HepG2 (cell line): ENCODE data around the gene APC2. TPM values are rescaled to one million over a fixed set of nuclear protein-coding genes. Genes with fewer than 3 reads are reported as not detected.
A peak's percentile ranks its signal among the peaks of the same experiment; 100 is the strongest.

Experiments
- CREM ChIP-seq, 2 experiments: sonication (generic) in 1 of 2; formaldehyde crosslinking in 1 of 2; IDR thresholded peaks; 2 replicates each; pipeline versions ENCODE4 v1.4.0 to v1.6.1; 2016 to 2020; ENCODE audit warnings: antibody characterized with exemption in 1 of 2, mild to moderate bottlenecking in 1 of 2, missing genetic modification reagents in 1 of 2
- KDM1A ChIP-seq: IDR thresholded peaks from 2 replicates; pipeline ENCODE4 v1.6.1; 2016; ENCODE audit warnings: missing compliant biosample characterization
- KLF12 ChIP-seq: sonication (generic); formaldehyde crosslinking; IDR thresholded peaks from 2 replicates; pipeline ENCODE4 v1.4.0; 2020; ENCODE audit warnings: missing genetic modification reagents, borderline replicate concordance
- LCORL ChIP-seq, 2 experiments: fragments of 450-650 bp in 1 of 2; sonication (generic) in 1 of 2; formaldehyde crosslinking in 1 of 2; IDR thresholded peaks; 2 replicates each; pipeline versions ENCODE4 v1.5.0 to v1.6.1; 2017 to 2020; ENCODE audit warnings: antibody characterized with exemption in 1 of 2, missing genetic modification reagents in 1 of 2
- MAFG ChIP-seq: sonication (generic); formaldehyde crosslinking; IDR thresholded peaks from 2 replicates; pipeline ENCODE4 v1.5.1; 2020; ENCODE audit warnings: mild to moderate bottlenecking, missing genetic modification reagents
- MEF2D ChIP-seq: sonication (generic); formaldehyde crosslinking; IDR thresholded peaks from 2 replicates; pipeline ENCODE4 v1.5.1; 2020; ENCODE audit warnings: mild to moderate bottlenecking, missing genetic modification reagents
- MXD4 ChIP-seq: IDR thresholded peaks from 2 replicates; pipeline ENCODE4 v1.6.1; 2016; ENCODE audit warnings: mild to moderate bottlenecking, missing biosample characterization, missing genetic modification reagents
- NKX3-1 ChIP-seq: sonication (generic); formaldehyde crosslinking; IDR thresholded peaks from 2 replicates; pipeline ENCODE4 v1.5.0; 2020; ENCODE audit warnings: missing genetic modification reagents
- NR1H2 ChIP-seq: sonication (generic); formaldehyde crosslinking; IDR thresholded peaks from 2 replicates; pipeline ENCODE4 v1.8.1; 2022; ENCODE audit warnings: low read depth, missing genetic modification reagents, borderline replicate concordance
- PHF20 ChIP-seq: sonication (generic); formaldehyde crosslinking; IDR thresholded peaks from 2 replicates; pipeline ENCODE4 v1.5.0; 2020; ENCODE audit warnings: mild to moderate bottlenecking, missing genetic modification reagents
- POGZ ChIP-seq: sonication (generic); formaldehyde crosslinking; IDR thresholded peaks from 2 replicates; pipeline ENCODE4 v1.4.0; 2020; ENCODE audit warnings: mild to moderate bottlenecking, missing genetic modification reagents
- RBFOX2 ChIP-seq: fragments of 200-400 bp; formaldehyde crosslinking; IDR thresholded peaks from 2 replicates; pipeline ENCODE4 v1.6.1; 2017; ENCODE audit warnings: low read depth, mild to moderate bottlenecking, low read length
- TARDBP ChIP-seq: sonication (generic); formaldehyde crosslinking; IDR thresholded peaks from 2 replicates; pipeline ENCODE4 v1.8.0; 2022; ENCODE audit warnings: mild to moderate bottlenecking, missing genetic modification reagents
- ZNF101 ChIP-seq: sonication (generic); formaldehyde crosslinking; IDR thresholded peaks from 2 replicates; pipeline ENCODE4 v1.4.0; 2020; ENCODE audit warnings: mild to moderate bottlenecking, low read depth, missing genetic modification reagents, borderline replicate concordance
- ZNF251 ChIP-seq: sonication (generic); formaldehyde crosslinking; IDR thresholded peaks from 2 replicates; pipeline ENCODE4 v1.9.0; 2021; ENCODE audit warnings: mild to moderate bottlenecking, missing genetic modification reagents
- ZNF333 ChIP-seq: sonication (generic); formaldehyde crosslinking; IDR thresholded peaks from 2 replicates; pipeline ENCODE4 v1.4.0; 2020; ENCODE audit warnings: mild to moderate bottlenecking, missing genetic modification reagents, borderline replicate concordance
- ZNF337 ChIP-seq: sonication (generic); formaldehyde crosslinking; IDR thresholded peaks from 2 replicates; pipeline ENCODE4 v1.5.1; 2020; ENCODE audit warnings: missing genetic modification reagents, low read depth, mild to moderate bottlenecking, borderline replicate concordance
- ZNF34 ChIP-seq: sonication (generic); formaldehyde crosslinking; IDR thresholded peaks from 2 replicates; pipeline ENCODE4 v1.4.0; 2020; ENCODE audit warnings: mild to moderate bottlenecking, missing genetic modification reagents, borderline replicate concordance
- ZNF382 ChIP-seq: sonication (generic); formaldehyde crosslinking; IDR thresholded peaks from 2 replicates; pipeline ENCODE4 v1.5.0; 2020; ENCODE audit warnings: missing genetic modification reagents, mild to moderate bottlenecking, borderline replicate concordance
- ZNF839 ChIP-seq: sonication (generic); formaldehyde crosslinking; IDR thresholded peaks from 2 replicates; pipeline ENCODE4 v1.4.0; 2020; ENCODE audit warnings: missing genetic modification reagents, mild to moderate bottlenecking, borderline replicate concordance
- polyA plus RNA-seq, 8 experiments: library from polyadenylated mRNA; depleted of rRNA in 3 of 8; stranded (reverse) in 7 of 8; unstranded in 1 of 8; fragments of >200 nt; fragmentation: Illumina TruSeq in 4 of 8; extraction: Trizol in 4 of 8; gene quantifications; 2 replicates each; pipeline versions ENCODE4 v1.2.1 to v1.2.3, GENCODE V29; 2011 to 2016; ENCODE audit warnings: low read depth in 4 of 8, missing spikeins in 1 of 8, mixed read lengths in 1 of 8; ENCODE audit not compliant: insufficient read depth in 1 of 8
- total RNA-seq, 5 experiments: library from RNA; depleted of rRNA; stranded (reverse); fragments of >200 nt; fragmentation: Illumina TruSeq; extraction: Trizol; gene quantifications; 2 replicates each; pipeline ENCODE4 v1.2.3, GENCODE V29; 2016; ENCODE audit warnings: low read depth in 1 of 5
- TF ChIP-seq, protein P1 (sequence below): sonication (generic); formaldehyde crosslinking; conservative IDR thresholded peaks from 2 replicates; pipeline ENCODE4 v1.4.0; 2020; ENCODE audit warnings: mild to moderate bottlenecking, missing genetic modification reagents, moderate library complexity
- TF ChIP-seq, protein P2 (sequence below): sonication (generic); IDR thresholded peaks from 2 replicates; pipeline ENCODE4 v1.6.1; 2016; ENCODE audit warnings: low read depth, borderline replicate concordance
- TF ChIP-seq, protein P3 (sequence below): sonication (generic); formaldehyde crosslinking; IDR thresholded peaks from 2 replicates; pipeline ENCODE4 v1.5.0; 2020; ENCODE audit warnings: mild to moderate bottlenecking, missing genetic modification reagents
- TF ChIP-seq, protein P4 (sequence below): sonication (generic); formaldehyde crosslinking; conservative IDR thresholded peaks from 2 replicates; pipeline ENCODE4 v1.4.0; 2020; ENCODE audit warnings: missing genetic modification reagents

APC2 gene
- total and polyA plus RNA-seq, 2 of the 13 experiments (the other 11 are each of a cell fraction or from before 2014, with no cell fraction given): 0.08 to 0.22 TPM

DNA sequence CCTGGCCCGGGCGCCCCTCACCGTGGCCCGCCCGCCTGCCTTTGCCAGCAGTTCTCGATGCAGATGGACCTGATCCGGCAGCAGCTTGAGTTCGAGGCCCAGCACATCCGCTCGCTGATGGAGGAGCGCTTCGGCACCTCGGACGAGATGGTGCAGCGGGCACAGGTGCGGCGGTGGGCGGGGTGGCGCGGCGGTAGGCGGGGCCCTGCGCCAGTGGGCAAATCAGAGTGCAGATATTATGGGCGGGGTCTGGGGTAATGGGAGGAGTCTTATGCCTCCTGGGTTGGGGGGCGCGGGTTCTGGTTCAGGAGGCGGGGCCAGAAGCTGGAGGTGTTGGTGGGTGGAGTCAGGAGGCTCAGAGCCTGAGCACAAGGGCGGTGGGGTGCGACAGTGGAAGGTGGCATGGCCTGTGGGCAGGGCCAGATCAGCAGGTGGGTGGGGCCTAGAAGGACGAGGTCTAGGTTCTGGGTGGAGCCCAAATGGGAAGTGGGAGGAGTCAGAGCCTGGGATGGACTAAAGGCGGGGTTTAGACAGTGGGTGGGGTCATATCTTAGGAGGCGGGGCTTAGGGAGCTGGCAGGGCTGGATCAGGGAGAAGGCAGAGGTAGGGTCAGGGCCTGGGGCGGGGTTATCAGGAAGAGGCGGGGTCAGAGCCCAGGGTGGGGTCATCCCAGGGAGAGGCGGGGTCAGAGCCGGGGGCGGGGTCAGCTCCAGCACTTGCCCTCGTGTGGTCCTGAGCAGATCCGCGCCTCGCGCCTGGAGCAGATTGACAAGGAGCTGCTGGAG lies 5.6 kb downstream of the APC2 start (continued):
- TF ChIP-seq MEF2D: no peak
- TF ChIP-seq NR1H2 (CRISPR knock-in tag): no peak
- TF ChIP-seq RBFOX2: no peak
- no peak for TF ChIP-seq ZNF251 (CRISPR knock-in tag)
- TF ChIP-seq LCORL (IDR thresholded peaks at IDR 0.05): no peak
- TF ChIP-seq LCORL (CRISPR knock-in tag; IDR thresholded peaks at IDR 0.05): no peak
- TF ChIP-seq, protein P1, sequence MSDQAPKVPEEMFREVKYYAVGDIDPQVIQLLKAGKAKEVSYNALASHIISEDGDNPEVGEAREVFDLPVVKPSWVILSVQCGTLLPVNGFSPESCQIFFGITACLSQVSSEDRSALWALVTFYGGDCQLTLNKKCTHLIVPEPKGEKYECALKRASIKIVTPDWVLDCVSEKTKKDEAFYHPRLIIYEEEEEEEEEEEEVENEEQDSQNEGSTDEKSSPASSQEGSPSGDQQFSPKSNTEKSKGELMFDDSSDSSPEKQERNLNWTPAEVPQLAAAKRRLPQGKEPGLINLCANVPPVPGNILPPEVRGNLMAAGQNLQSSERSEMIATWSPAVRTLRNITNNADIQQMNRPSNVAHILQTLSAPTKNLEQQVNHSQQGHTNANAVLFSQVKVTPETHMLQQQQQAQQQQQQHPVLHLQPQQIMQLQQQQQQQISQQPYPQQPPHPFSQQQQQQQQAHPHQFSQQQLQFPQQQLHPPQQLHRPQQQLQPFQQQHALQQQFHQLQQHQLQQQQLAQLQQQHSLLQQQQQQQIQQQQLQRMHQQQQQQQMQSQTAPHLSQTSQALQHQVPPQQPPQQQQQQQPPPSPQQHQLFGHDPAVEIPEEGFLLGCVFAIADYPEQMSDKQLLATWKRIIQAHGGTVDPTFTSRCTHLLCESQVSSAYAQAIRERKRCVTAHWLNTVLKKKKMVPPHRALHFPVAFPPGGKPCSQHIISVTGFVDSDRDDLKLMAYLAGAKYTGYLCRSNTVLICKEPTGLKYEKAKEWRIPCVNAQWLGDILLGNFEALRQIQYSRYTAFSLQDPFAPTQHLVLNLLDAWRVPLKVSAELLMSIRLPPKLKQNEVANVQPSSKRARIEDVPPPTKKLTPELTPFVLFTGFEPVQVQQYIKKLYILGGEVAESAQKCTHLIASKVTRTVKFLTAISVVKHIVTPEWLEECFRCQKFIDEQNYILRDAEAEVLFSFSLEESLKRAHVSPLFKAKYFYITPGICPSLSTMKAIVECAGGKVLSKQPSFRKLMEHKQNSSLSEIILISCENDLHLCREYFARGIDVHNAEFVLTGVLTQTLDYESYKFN: no peak
- TF ChIP-seq MAFG (CRISPR knock-in tag): no peak
- TF ChIP-seq ZNF333: no peak
- TF ChIP-seq ZNF34 (CRISPR knock-in tag): no peak
- TF ChIP-seq, protein P2, sequence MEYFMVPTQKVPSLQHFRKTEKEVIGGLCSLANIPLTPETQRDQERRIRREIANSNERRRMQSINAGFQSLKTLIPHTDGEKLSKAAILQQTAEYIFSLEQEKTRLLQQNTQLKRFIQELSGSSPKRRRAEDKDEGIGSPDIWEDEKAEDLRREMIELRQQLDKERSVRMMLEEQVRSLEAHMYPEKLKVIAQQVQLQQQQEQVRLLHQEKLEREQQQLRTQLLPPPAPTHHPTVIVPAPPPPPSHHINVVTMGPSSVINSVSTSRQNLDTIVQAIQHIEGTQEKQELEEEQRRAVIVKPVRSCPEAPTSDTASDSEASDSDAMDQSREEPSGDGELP: no peak
- TF ChIP-seq ZNF839 (CRISPR knock-in tag): no peak
- no peak for TF ChIP-seq ZNF382 (CRISPR knock-in tag)
- TF ChIP-seq ZNF337 (CRISPR knock-in tag): no peak
- TF ChIP-seq TARDBP (CRISPR knock-in tag): no peak
- TF ChIP-seq MXD4 (CRISPR knock-in tag): no peak
- TF ChIP-seq, protein P3, sequence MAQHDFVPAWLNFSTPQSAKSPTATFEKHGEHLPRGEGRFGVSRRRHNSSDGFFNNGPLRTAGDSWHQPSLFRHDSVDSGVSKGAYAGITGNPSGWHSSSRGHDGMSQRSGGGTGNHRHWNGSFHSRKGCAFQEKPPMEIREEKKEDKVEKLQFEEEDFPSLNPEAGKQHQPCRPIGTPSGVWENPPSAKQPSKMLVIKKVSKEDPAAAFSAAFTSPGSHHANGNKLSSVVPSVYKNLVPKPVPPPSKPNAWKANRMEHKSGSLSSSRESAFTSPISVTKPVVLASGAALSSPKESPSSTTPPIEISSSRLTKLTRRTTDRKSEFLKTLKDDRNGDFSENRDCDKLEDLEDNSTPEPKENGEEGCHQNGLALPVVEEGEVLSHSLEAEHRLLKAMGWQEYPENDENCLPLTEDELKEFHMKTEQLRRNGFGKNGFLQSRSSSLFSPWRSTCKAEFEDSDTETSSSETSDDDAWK: no peak
- TF ChIP-seq PHF20 (CRISPR knock-in tag): peak; percentile 17; the same call in 1 of the 2 replicates
- TF ChIP-seq KLF12 (CRISPR knock-in tag): no peak
- TF ChIP-seq, protein P4, sequence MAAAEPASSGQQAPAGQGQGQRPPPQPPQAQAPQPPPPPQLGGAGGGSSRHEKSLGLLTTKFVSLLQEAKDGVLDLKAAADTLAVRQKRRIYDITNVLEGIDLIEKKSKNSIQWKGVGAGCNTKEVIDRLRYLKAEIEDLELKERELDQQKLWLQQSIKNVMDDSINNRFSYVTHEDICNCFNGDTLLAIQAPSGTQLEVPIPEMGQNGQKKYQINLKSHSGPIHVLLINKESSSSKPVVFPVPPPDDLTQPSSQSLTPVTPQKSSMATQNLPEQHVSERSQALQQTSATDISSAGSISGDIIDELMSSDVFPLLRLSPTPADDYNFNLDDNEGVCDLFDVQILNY (CRISPR knock-in tag): no peak
- no peak for TF ChIP-seq KDM1A (CRISPR knock-in tag)
- TF ChIP-seq ZNF101: no peak
- no peak for TF ChIP-seq POGZ
- TF ChIP-seq NKX3-1 (CRISPR knock-in tag): no peak
- TF ChIP-seq CREM (IDR thresholded peaks at IDR 0.05): no peak
- TF ChIP-seq CREM (CRISPR knock-in tag; IDR thresholded peaks at IDR 0.05): no peak
